Measurements from ENCODE around the gene ADAMTSL1.

- no peak for TF ChIP-seq CTCF (IDR thresholded peaks at IDR 0.05)
- no peak for TF ChIP-seq POLR2A (IDR thresholded peaks at IDR 0.05)
Observed at GRCh38 chr9:18793122-18793521, 319.2 kb downstream of the ADAMTSL1 start.

Measured in right lobe of liver (tissue), 4 donors.